Heart left ventricle (tissue), 13 donors: ENCODE measurements around the gene OR8K3.

ENCODE experiments used
- CTCF ChIP-seq, 12 donors: fragments of 200-600 bp; sonication (generic) in 4 of 12; IDR thresholded peaks; one replicate each; pipeline versions ENCODE4 v1.5.0 to v1.8.0; 2018 to 2022; ENCODE audit warnings: antibody characterized with exemption in 12 of 12, mild to moderate bottlenecking in 5 of 12
- POLR2A ChIP-seq, 2 donors: fragments of 450-650 bp; IDR thresholded peaks; one replicate each; pipeline ENCODE4 v1.6.1; 2017; ENCODE audit warnings: antibody characterized with exemption in 2 of 2, mild to moderate bottlenecking in 2 of 2, moderate library complexity in 2 of 2
- donor health status: ischemic (EF 13 %, LVEDD 7.1; RV severe dilation, severe dysfunction).
- donor health status: DM: no; HTN: yes; CAD: no.
- donor health status: DM: no; HTN: no; CAD: no.
- donor health status: ischemic (EF 25% LVEDD 6.9; RV normal size, moderate dysfunction).
- donor health status: ischemic (EF 25% LVEDD 5.7; RV mildly dilated, moderate dysfunction).
- donor health status: ischemic (EF 35%, LVEDD 5.7; RV mildly dilated, moderate dysfunction).
- donor health status: nonischemic (EF 11% LVEDD 7.7; RV severe dilation, severe dysfunction).
- donor health status: DM: yes; HTN: yes; CAD: no.
- donor health status: PGD.
- donor health status: ischemic (EF 29% LVEDD 5.4; RV normal size, mild dysfunction).
- donor health status: nonischemic (EF 23%, LVEDD 6.1; RV moderate dilation, normal function).

DNA sequence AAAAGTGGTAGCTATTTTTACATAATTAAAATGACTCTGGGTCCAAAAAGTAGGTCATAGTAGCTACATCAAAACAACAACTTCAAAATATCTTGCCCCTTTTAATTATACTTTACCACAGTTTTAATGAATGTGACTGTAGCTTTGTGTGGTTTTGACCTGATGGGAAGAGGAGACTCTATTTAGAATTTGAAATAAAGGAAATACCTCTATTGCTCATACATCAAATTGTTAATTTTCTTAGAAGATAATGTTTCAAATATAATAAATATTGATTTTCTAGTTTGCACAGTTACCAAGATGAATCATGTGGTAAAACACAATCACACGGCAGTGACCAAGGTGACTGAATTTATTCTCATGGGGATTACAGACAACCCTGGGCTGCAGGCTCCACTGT, 30.8 kb downstream of the OR8K3 start, which contains the start of gene OR8K1:
- TF ChIP-seq CTCF (IDR thresholded peaks at IDR 0.05) (no peak), POLR2A (IDR thresholded peaks at IDR 0.05) (no peak)
